Stimulated activated CD8-positive, alpha-beta memory T cell treated with anti-CD3 and anti-CD28 coated beads, Interleukin-2, amount 100 ng/mL, for 1 hour (primary cell): Measurements from ENCODE around the gene TMEM95.
A peak's percentile ranks its signal among the peaks of the same experiment; 100 is the strongest.

ENCODE experiments used
- DNase-seq, 2 donors: peaks; one replicate each; pipeline ENCODE4 v3.0.0-alpha.2; 2020; ENCODE audit warnings: low read depth in 2 of 2

TMEM95 gene

GRCh38 chr17:7403977-7404736, 49.2 kb downstream of the TMEM95 start, which contains the start of gene TMEM256:
Gene TMEM256 (minus strand): TSS chr17:7404097. CDS start chr17:7404084, 13 bp downstream.
- peak; percentile 91 to 92 for DNase-seq

GRCh38 chr17:7404737-7405349, 49.9 kb downstream of the TMEM95 start:
- DNase-seq: peak in 1 of 2 donors; percentile 38

- DNase-seq: no peak
Observed at GRCh38 chr17:7405350-7406234, 50.6 kb downstream of the TMEM95 start.

GRCh38 chr17:7406235-7406825, 51.4 kb downstream of the TMEM95 start:
- no peak for DNase-seq
